ENCODE results near the gene DPP6.

DPP6 gene

DNA sequence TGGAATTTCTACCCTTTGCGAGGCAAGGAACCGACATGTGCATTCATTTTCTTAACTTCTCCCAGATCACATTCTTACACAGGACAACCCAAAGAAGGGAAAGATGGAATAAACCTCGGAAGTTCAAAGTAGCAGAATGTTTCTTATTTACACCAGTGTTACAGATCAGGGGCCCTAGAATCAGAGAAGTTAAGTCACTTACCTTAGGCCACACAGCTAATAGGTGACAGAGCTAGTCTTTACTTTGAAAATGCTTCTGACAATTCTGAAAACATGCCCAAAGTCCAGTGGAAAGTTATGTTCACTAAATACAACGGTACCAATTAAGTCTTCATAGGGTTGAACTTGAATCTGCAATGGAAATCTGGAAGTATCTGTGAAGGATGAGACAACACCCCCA is 437.7 kb downstream of the DPP6 start:
- TF ChIP-seq TCF12 (IDR thresholded peaks at IDR 0.05; ENCODE audit: low read depth) (no peak), CEBPB (IDR thresholded peaks at IDR 0.05) (no peak), FOXM1 (IDR thresholded peaks at IDR 0.05; ENCODE audit: borderline replicate concordance, low read depth) (no peak), YY1 (IDR thresholded peaks at IDR 0.05; ENCODE audit: low read depth) (no peak), EP300 (IDR thresholded peaks at IDR 0.05; ENCODE audit: borderline replicate concordance) (no peak), TAF1 (IDR thresholded peaks at IDR 0.05; ENCODE audit: low read depth) (no peak), ZBTB7A (IDR thresholded peaks at IDR 0.05; ENCODE audit: low read depth) (no peak), TEAD4 (IDR thresholded peaks at IDR 0.05) (no peak), EGR1 (IDR thresholded peaks at IDR 0.05) (no peak)
- TF ChIP-seq, protein P1, sequence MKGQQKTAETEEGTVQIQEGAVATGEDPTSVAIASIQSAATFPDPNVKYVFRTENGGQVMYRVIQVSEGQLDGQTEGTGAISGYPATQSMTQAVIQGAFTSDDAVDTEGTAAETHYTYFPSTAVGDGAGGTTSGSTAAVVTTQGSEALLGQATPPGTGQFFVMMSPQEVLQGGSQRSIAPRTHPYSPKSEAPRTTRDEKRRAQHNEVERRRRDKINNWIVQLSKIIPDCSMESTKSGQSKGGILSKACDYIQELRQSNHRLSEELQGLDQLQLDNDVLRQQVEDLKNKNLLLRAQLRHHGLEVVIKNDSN (IDR thresholded peaks at IDR 0.05) = no peak
- TF ChIP-seq, protein P2, sequence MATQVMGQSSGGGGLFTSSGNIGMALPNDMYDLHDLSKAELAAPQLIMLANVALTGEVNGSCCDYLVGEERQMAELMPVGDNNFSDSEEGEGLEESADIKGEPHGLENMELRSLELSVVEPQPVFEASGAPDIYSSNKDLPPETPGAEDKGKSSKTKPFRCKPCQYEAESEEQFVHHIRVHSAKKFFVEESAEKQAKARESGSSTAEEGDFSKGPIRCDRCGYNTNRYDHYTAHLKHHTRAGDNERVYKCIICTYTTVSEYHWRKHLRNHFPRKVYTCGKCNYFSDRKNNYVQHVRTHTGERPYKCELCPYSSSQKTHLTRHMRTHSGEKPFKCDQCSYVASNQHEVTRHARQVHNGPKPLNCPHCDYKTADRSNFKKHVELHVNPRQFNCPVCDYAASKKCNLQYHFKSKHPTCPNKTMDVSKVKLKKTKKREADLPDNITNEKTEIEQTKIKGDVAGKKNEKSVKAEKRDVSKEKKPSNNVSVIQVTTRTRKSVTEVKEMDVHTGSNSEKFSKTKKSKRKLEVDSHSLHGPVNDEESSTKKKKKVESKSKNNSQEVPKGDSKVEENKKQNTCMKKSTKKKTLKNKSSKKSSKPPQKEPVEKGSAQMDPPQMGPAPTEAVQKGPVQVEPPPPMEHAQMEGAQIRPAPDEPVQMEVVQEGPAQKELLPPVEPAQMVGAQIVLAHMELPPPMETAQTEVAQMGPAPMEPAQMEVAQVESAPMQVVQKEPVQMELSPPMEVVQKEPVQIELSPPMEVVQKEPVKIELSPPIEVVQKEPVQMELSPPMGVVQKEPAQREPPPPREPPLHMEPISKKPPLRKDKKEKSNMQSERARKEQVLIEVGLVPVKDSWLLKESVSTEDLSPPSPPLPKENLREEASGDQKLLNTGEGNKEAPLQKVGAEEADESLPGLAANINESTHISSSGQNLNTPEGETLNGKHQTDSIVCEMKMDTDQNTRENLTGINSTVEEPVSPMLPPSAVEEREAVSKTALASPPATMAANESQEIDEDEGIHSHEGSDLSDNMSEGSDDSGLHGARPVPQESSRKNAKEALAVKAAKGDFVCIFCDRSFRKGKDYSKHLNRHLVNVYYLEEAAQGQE (IDR thresholded peaks at IDR 0.05; ENCODE audit: low read depth) = no peak
- TF ChIP-seq, protein P3, sequence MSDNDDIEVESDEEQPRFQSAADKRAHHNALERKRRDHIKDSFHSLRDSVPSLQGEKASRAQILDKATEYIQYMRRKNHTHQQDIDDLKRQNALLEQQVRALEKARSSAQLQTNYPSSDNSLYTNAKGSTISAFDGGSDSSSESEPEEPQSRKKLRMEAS (IDR thresholded peaks at IDR 0.05) = no peak

DNA sequence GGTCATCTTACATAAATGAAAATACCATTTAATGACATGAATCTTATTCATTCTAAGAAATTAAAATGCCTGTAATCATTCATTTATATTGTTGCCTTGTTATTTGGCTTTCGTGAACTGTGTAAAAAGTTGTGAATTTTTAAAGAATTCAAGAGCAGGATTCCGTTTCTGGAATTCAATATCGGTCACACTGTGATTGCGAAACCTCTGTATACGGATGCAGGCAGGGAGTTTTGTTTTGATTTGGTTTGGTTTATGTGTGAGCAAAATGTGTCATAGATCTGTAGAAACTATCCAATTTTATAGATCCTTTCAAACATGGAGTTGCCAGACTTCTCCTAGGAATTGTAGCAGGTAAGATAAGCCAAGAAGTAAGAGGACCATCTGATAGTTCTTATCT is 441.4 kb downstream of the DPP6 start:
- TF ChIP-seq FOXM1 (IDR thresholded peaks at IDR 0.05; ENCODE audit: borderline replicate concordance, low read depth) (no peak), TAF1 (IDR thresholded peaks at IDR 0.05; ENCODE audit: low read depth) (no peak), CREB1 (IDR thresholded peaks at IDR 0.05; ENCODE audit: low read depth) (no peak)

DNA sequence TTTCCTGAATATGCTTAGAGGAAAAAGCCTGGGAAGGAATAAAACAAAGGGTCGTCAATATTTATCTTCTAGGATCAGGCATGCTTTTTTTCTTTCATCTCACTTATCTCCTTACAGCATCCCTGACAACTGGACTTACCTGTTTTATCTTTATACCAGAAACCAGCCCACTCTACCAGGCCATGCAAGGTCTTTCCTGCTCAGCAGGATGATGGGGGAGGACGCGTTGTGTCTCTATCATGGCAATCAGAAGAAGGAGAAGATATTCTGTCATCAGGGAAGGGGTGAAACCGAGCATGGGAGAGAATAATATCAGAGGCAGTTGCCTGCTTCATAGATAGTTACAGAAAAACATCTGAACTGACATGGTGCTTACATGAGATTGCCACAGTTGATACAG is 445.6 kb downstream of the DPP6 start:
- TF ChIP-seq TAF1 (IDR thresholded peaks at IDR 0.05; ENCODE audit: low read depth) (no peak), CREB1 (IDR thresholded peaks at IDR 0.05; ENCODE audit: low read depth) (no peak), ZBTB7A (IDR thresholded peaks at IDR 0.05; ENCODE audit: low read depth) (no peak), TEAD4 (IDR thresholded peaks at IDR 0.05) (no peak)

DNA sequence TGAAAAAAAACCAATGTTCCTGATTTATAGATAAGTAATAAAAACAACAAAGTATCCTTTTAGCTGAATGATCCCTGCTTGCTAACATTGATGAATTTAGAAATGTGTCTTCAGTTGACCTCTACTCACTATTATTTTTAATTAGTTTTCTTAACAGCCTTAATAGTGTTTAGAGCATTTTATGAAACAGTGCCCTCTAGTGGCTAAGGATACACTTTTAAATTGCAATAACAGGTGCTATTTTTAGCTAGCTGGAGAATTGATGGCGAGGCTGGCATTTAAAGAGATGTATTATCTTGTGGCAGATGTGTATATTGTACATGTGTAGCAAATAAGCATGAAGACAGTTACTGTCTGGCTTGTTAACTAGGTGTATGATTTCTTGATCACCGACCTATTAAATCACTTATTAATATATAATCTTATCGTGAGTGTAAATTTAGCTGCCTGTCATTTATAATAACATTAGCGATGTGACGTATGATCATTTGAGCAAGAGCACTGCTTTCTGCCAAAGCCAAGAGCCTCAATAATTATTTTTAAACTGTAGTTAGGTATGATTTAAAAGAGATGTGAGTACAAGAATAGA is 451.9 kb downstream of the DPP6 start:
- TF ChIP-seq TAF1 (IDR thresholded peaks at IDR 0.05; ENCODE audit: low read depth) (no peak), YY1 (IDR thresholded peaks at IDR 0.05; ENCODE audit: low read depth) (no peak), RAD21 (IDR thresholded peaks at IDR 0.05; ENCODE audit: low read depth) (peak; percentile 41)

DNA sequence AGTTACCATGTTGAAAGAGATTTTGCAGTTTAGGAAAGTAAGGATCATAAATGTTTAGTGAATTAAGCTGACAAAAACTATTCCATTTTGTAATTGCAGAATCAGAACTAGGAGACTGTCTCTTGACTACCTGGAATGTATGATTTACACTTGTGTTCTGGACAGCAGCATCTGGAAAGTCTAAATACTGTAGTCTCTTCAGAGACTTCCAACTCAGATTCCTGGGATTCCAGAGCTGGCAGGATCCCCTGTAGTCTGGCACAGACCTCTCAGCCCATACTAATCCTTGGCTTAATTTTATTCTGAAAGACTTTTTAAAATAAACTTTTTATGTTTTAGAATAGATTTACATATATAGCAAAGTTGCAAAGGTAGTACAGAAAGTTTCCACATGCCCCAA is 452.7 kb downstream of the DPP6 start:
- TF ChIP-seq EP300 (IDR thresholded peaks at IDR 0.05; ENCODE audit: borderline replicate concordance) (no peak), EGR1 (IDR thresholded peaks at IDR 0.05) (no peak), CREB1 (IDR thresholded peaks at IDR 0.05; ENCODE audit: low read depth) (no peak), FOXM1 (IDR thresholded peaks at IDR 0.05; ENCODE audit: borderline replicate concordance, low read depth) (no peak), YY1 (IDR thresholded peaks at IDR 0.05; ENCODE audit: low read depth) (no peak), RAD21 (IDR thresholded peaks at IDR 0.05; ENCODE audit: low read depth) (no peak), CEBPB (IDR thresholded peaks at IDR 0.05) (no peak), TEAD4 (IDR thresholded peaks at IDR 0.05) (no peak), TAF1 (IDR thresholded peaks at IDR 0.05; ENCODE audit: low read depth) (no peak), TCF12 (IDR thresholded peaks at IDR 0.05; ENCODE audit: low read depth) (no peak), ZBTB7A (IDR thresholded peaks at IDR 0.05; ENCODE audit: low read depth) (no peak), NFIC (IDR thresholded peaks at IDR 0.05) (no peak)
- TF ChIP-seq, protein P1 (IDR thresholded peaks at IDR 0.05) = no peak
- TF ChIP-seq, protein P3 (IDR thresholded peaks at IDR 0.05) = no peak

DNA sequence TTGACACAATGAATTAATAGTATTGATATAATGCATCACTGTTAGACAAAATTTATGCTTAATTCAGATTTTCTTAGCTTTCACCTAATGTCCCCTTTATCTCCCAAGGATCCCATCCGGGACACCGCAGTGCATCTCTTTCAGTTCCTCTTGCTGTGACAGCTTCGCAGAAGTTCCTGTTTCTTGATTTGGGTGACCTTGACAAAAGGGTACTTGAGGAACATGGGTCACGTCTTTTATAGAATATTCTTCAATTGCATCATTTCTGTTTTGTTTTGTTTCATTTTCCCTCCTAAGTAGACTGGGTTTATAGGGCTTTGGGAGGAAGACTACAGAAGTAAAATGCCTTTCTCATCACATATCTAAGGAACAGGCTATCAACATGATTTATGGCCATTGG is 453.2 kb downstream of the DPP6 start:
- TF ChIP-seq TCF12 (IDR thresholded peaks at IDR 0.05; ENCODE audit: low read depth) (no peak), YY1 (IDR thresholded peaks at IDR 0.05; ENCODE audit: low read depth) (no peak), CEBPB (IDR thresholded peaks at IDR 0.05) (no peak), ZBTB7A (IDR thresholded peaks at IDR 0.05; ENCODE audit: low read depth) (no peak), RAD21 (IDR thresholded peaks at IDR 0.05; ENCODE audit: low read depth) (no peak), TEAD4 (IDR thresholded peaks at IDR 0.05) (no peak), EP300 (IDR thresholded peaks at IDR 0.05; ENCODE audit: borderline replicate concordance) (no peak), CREB1 (IDR thresholded peaks at IDR 0.05; ENCODE audit: low read depth) (no peak), TAF1 (IDR thresholded peaks at IDR 0.05; ENCODE audit: low read depth) (no peak), FOXM1 (IDR thresholded peaks at IDR 0.05; ENCODE audit: borderline replicate concordance, low read depth) (no peak)
- TF ChIP-seq, protein P3 (IDR thresholded peaks at IDR 0.05) = no peak
- TF ChIP-seq, protein P1 (IDR thresholded peaks at IDR 0.05) = no peak
- TF ChIP-seq, protein P2 (IDR thresholded peaks at IDR 0.05; ENCODE audit: low read depth) = no peak

Data from Ishikawa (cell line).